ENCODE results near the gene IFNG-AS1. TPM values are rescaled to one million over a fixed set of nuclear protein-coding genes. Genes with fewer than 3 reads are reported as not detected.

Gene IFNG-AS1
- total RNA-seq, 2 donors from 2014 or later = not detected

- intact Hi-C loops (cut with DNase I) = no loop called here
- no peak for DNase-seq (ENCODE audit: low spot score)
- WGBS = 74% methylated on average over 1 of the region's 1 CpG
These were observed 11.6 kb upstream of the IFNG-AS1 start for GRCh38 chr12:67977668-67978067.

GRCh38 chr12:67980391-67980790 lies 8.9 kb upstream of the IFNG-AS1 start:
- no peak overlapping the region for H3K27ac ChIP-seq
- intact Hi-C loops (cut with DNase I) = no loop called here

More at GRCh38 chr12:67977668-67978067, 11.6 kb upstream of the IFNG-AS1 start:
- H3K9me3 ChIP-seq = no peaks in the 10 kb centered on the region
- no peaks in the 10 kb centered on the region for H3K27me3 ChIP-seq (replicated peaks; ENCODE audit: insufficient read depth)
- no peak overlapping the region for H3K4me3 ChIP-seq
- TF ChIP-seq, protein P1, sequence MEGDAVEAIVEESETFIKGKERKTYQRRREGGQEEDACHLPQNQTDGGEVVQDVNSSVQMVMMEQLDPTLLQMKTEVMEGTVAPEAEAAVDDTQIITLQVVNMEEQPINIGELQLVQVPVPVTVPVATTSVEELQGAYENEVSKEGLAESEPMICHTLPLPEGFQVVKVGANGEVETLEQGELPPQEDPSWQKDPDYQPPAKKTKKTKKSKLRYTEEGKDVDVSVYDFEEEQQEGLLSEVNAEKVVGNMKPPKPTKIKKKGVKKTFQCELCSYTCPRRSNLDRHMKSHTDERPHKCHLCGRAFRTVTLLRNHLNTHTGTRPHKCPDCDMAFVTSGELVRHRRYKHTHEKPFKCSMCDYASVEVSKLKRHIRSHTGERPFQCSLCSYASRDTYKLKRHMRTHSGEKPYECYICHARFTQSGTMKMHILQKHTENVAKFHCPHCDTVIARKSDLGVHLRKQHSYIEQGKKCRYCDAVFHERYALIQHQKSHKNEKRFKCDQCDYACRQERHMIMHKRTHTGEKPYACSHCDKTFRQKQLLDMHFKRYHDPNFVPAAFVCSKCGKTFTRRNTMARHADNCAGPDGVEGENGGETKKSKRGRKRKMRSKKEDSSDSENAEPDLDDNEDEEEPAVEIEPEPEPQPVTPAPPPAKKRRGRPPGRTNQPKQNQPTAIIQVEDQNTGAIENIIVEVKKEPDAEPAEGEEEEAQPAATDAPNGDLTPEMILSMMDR (IDR thresholded peaks at IDR 0.05) = no peak
- no peak for TF ChIP-seq POLR2A (IDR thresholded peaks at IDR 0.05)
- no peak for TF ChIP-seq POLR2AphosphoS5 (IDR thresholded peaks at IDR 0.05)
- no peak overlapping the region for H3K27ac ChIP-seq
- no peaks in the 10 kb centered on the region for H3K36me3 ChIP-seq
- no peaks in the 10 kb centered on the region for H3K4me1 ChIP-seq (replicated peaks)

DNA sequence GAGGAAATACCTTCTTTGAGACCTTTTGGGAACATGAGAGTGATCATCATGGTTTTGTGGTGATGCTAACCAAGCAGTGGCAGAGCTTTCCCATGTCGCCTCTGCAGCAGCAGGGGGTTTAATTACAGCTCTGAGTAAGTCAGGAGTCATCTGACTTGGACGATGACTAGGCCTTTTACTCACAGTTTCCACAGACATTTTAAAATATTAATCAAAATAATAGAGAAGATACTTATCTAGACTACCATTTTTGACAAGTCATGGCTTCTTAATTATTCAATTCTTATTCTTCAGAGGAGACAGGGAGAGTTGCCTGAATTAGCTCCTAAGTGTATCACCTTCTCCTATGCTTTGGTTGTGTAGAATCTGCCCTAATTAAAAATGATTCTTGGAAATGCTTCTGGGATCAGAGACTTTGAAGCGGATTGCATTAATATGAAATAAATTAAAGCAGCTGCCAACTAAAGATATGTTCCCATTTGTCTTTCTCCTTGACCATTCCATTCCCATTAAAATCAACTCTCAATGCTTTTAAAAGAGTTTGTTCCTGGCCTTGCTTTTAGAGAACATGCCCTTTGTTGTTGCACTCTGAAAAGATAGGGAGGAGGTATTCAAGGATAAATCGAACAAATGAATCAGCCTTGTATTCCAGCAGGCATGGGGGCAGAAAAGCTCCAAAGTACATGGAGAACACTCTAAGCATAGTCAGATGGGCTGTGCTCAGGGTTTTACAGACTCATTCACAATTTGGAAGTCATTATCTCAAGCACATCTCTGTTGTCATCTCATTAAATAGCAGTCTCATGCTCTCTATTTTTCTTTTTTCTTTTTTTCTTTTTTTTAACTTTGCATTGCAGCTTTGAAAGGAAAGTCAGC lies 7.7 kb upstream of the IFNG-AS1 start:
- WGBS = 55% methylated on average over 4 of the region's 4 CpGs
- no peak overlapping the region for H3K27ac ChIP-seq
- no peak for DNase-seq (ENCODE audit: low spot score)

More at GRCh38 chr12:67980391-67980790, 8.9 kb upstream of the IFNG-AS1 start:
- WGBS = 97% methylated on average over 1 of the region's 1 CpG
- Histone ChIP-seq H3K9me3 (no peaks in the 10 kb centered on the region), H3K4me3 (no peak overlapping the region), H3K27me3 (replicated peaks; ENCODE audit: insufficient read depth) (no peaks in the 10 kb centered on the region), H3K4me1 (replicated peaks) (no peaks in the 10 kb centered on the region), H3K36me3 (no peaks in the 10 kb centered on the region)
- no peak for DNase-seq (ENCODE audit: low spot score)
- TF ChIP-seq, protein P1 (IDR thresholded peaks at IDR 0.05) = no peak
- TF ChIP-seq POLR2AphosphoS5 (IDR thresholded peaks at IDR 0.05) = no peak
- TF ChIP-seq POLR2A (IDR thresholded peaks at IDR 0.05) = no peak

DNA sequence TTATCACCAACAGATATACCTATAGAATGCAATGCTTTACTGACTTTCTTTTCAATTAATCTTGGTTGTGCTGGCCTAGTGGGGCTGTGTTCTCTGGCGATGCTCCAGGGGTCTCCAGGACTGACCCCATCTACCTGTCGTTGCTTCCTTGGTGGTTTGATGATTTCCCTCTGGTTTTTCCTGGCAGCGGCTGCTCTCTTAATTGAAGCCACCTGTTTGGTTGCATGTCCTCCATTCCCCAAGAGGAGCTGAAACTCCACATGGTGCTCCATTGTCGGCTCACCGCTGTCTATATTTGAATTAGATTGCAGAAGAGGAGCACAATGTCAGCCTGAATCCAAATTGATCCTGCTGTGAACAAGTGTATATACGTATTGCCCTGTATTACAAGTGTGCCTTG lies 7.1 kb upstream of the IFNG-AS1 start:
- H3K4me1 ChIP-seq (replicated peaks) = no peaks in the 10 kb centered on the region
- intact Hi-C loops (cut with DNase I) = no loop called here
- no peak overlapping the region for H3K4me3 ChIP-seq
- TF ChIP-seq POLR2A (IDR thresholded peaks at IDR 0.05) = no peak
- 70% methylated on average over 6 of the region's 6 CpGs for WGBS
- no peaks in the 10 kb centered on the region for H3K36me3 ChIP-seq
- H3K27ac ChIP-seq = no peak overlapping the region
- H3K9me3 ChIP-seq = no peaks in the 10 kb centered on the region
- DNase-seq (ENCODE audit: low spot score) = no peak
- H3K27me3 ChIP-seq (replicated peaks; ENCODE audit: insufficient read depth) = no peaks in the 10 kb centered on the region

More for the DNA sequence above, 7.7 kb upstream of the IFNG-AS1 start:
- no peaks in the 10 kb centered on the region for H3K36me3 ChIP-seq
- H3K9me3 ChIP-seq = no peaks in the 10 kb centered on the region
- no peak for TF ChIP-seq POLR2AphosphoS5 (IDR thresholded peaks at IDR 0.05)
- H3K4me3 ChIP-seq = no peak overlapping the region
- H3K4me1 ChIP-seq (replicated peaks) = no peaks in the 10 kb centered on the region
- intact Hi-C loops (cut with DNase I) = no loop called here
- H3K27me3 ChIP-seq (replicated peaks; ENCODE audit: insufficient read depth) = no peaks in the 10 kb centered on the region

GRCh38 chr12:67986632-67987031 lies 2.6 kb upstream of the IFNG-AS1 start:
- DNase-seq (ENCODE audit: low spot score) = no peak
- Histone ChIP-seq H3K27ac (no peak overlapping the region), H3K4me1 (replicated peaks) (no peaks in the 10 kb centered on the region), H3K36me3 (no peaks in the 10 kb centered on the region), H3K9me3 (no peaks in the 10 kb centered on the region), H3K27me3 (replicated peaks; ENCODE audit: insufficient read depth) (no peaks in the 10 kb centered on the region), H3K4me3 (no peak overlapping the region)
- TF ChIP-seq POLR2A (IDR thresholded peaks at IDR 0.05) = no peak
- TF ChIP-seq, protein P1 (IDR thresholded peaks at IDR 0.05) = no peak
- no peak for TF ChIP-seq POLR2AphosphoS5 (IDR thresholded peaks at IDR 0.05)
- intact Hi-C loops (cut with DNase I) = no loop called here

- Histone ChIP-seq H3K4me1 (replicated peaks) (no peaks in the 10 kb centered on the region), H3K36me3 (no peaks in the 10 kb centered on the region), H3K27ac (no peak overlapping the region), H3K4me3 (no peak overlapping the region), H3K27me3 (replicated peaks; ENCODE audit: insufficient read depth) (no peaks in the 10 kb centered on the region), H3K9me3 (no peaks in the 10 kb centered on the region)
- no peak for DNase-seq (ENCODE audit: low spot score)
- 62% methylated on average over 1 of the region's 1 CpG for WGBS
- TF ChIP-seq POLR2A (IDR thresholded peaks at IDR 0.05) (no peak), POLR2AphosphoS5 (IDR thresholded peaks at IDR 0.05) (no peak)
- TF ChIP-seq, protein P1 (IDR thresholded peaks at IDR 0.05) = no peak
- intact Hi-C loops (cut with DNase I) = no loop called here
These were observed 636 bp upstream of the IFNG-AS1 start for GRCh38 chr12:67988601-67989021.
